Fibroblast of skin of left biceps (primary cell): ENCODE measurements around the gene TMEM150C.
A peak's percentile ranks its signal among the peaks of the same experiment; 100 is the strongest.
"Not testable (repeated sequence)": the region's sequence is repeated elsewhere in the genome, so short reads cannot be mapped to it uniquely, and the experiment has no call there.

ENCODE experiments used
- DNase-seq, 2 experiments: peaks; one replicate each; pipeline ENCODE4 v3.0.0-alpha.2; 2013; ENCODE audit warnings: low read depth in 2 of 2

The TMEM150C gene

GRCh38 chr4:82473621-82474164 is 88.1 kb downstream of the TMEM150C start:
- no peak for DNase-seq

DNA sequence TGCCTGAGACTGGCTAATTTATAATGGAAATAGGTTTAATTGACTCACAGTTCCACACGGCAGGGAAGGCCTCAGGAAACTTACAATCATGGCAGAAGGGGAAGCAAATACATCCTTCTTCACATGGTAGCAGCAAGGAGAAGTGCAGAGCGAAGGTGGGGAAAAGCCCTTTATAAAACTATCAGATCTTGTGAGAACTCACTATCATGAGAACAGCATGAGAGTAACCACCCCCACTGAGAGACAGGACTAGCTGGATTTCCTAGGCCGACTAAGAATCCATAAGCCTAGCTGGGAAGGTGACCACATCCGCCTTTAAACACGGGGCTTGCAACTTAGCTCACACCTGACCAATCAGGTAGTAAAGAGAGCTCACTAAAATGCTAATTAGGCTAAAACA is 88.7 kb downstream of the TMEM150C start:
- not testable (repeated sequence) for DNase-seq

DNA sequence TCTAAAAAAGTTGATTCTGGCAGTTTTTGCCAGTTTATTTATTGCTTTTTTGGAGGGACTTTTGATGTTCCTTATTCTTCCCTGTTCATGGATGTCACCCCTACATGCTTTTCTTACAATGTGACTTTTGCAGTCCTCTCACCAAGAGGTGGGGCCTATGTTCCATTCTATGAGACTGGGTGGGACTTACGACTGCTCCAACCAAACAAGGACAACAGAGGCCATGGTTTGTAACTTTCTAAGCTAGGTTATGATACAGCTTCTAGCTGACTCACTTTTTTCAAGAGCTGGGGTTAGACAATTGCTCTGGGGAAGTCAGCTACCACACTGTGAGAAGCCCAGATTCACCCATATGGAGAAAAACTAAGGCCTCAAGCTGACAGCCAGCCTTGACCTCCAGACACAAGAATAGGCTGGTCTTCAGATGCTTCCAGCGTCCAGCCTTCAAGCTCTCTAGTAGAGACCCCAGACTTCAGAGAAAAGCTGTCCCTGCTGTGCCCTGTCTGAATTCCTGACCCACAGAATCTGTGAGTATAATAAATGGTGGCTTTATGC is 91.9 kb downstream of the TMEM150C start:
- peak in 1 of 2 experiments; percentile 12 for DNase-seq

DNA sequence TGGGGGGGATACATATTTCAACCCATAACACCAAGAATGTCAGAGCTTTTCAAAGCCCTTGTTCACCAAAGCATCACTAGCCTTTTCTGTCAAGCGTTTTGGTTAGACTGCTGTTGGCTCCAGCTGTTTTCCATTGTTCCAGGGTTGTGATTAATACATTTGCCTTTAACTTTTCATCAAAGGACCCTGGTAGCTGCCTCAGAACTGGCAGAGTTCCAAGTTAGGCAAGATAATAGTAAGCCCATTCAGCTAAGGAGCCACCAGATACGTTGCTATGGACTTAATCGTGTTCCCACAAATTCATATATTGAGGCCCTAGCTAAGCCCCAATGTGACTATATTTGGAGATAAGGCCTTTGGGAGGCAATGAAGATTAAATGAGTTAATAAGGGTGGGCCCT is 94.3 kb downstream of the TMEM150C start:
- DNase-seq, result peak; percentile 24 to 29

DNA sequence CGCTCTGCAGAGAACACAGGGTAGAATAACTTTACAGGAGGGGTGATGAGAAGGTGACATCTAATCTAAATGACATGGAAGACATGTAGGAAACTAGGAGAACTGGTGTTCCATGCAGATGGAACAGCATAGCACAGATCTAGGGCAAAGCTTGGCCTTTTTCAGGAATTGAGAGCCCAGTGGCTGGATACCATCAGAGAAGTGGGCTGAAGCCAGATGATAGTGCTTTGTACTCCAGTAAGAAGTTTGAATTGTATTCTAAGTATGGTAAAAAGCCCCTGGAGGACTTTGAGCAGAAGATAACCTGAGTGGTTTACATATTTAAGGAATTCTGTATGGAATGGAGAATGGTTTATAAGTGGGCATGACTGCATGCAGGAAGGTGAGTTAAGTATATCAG is 98.6 kb downstream of the TMEM150C start:
- no peak for DNase-seq

- peak; percentile 55 to 69 for DNase-seq
Observed at GRCh38 chr4:82462415-82462831, 99.4 kb downstream of the TMEM150C start.

DNA sequence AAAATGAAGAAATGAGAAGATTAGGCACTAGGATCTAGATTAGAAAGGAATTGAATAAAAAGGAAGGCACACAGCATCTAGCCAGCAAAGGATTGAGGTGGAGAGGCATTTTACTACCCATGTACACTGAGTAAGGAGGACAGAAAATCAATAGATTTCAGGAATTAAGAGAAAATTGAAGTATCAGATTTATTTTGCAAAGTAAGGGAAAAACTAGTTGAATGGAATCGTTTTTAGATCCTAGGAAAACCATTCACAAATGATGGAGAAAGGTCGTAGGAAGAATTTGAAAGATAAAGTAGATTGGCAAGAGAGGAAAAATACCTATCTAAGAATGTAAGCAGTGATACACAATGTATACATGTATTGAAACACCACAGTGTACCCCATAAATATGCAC is 100.1 kb downstream of the TMEM150C start:
- DNase-seq, result no peak

- no peak for DNase-seq
Observed at GRCh38 chr4:82458729-82459128, 103.1 kb downstream of the TMEM150C start.

GRCh38 chr4:82457266-82457665 is 104.5 kb downstream of the TMEM150C start:
- no peak for DNase-seq

DNA sequence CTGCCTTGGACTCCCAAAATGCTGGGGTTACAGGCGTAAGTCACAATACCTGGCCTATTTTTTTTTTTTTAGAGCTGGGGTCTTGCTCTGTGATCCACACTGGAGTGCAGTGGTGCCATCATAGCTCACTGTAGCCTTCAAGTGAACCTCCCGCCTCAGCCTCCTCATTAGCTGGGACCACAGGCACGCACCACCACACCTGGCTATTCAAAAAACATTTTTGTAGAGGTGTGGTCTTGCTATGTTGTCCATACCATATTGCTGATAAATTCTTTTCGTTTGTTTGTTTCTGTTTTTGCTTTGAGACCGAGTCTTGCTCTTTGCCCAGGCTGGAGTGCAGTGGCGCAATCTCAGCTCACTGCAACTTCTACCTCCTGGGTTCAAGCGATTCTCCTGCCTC is 109.8 kb downstream of the TMEM150C start:
- DNase-seq, result no peak

DNA sequence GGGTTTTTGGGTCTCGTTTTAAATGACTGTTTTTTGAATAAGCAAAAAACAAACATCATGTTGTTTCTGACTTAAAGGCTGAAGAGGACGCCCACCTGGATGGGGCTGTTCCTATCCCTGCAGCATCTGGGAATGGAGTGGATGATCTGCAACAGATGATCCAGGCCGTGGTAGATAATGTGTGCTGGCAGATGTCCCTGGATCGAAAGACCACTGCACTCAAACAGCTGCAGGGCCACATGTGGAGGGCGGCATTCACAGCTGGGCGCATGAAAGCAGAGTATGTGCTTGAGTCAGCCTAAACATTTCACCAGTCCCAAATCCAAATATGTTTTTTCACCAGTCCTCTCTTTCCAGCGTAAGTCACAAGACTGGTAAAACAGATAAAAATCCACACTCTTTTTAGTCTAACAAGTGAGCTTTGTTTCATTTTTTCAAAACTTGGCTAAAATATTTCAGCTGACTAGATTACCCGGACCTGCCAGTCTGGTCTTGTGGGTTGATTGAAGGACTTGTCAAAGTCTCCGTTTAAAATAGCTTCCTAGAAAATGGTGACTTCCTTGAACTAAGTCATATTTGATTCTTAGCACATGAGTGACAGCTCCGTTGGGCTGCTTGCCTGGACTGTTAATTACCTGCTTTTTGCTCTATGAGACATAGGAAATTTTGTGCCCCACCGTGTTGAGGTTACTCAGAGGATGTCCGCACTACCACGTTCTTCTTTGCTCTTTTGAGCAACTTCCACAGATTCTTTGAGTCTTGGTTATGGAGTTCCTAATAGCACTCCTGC is 110.6 kb downstream of the TMEM150C start:
- no peak for DNase-seq

DNA sequence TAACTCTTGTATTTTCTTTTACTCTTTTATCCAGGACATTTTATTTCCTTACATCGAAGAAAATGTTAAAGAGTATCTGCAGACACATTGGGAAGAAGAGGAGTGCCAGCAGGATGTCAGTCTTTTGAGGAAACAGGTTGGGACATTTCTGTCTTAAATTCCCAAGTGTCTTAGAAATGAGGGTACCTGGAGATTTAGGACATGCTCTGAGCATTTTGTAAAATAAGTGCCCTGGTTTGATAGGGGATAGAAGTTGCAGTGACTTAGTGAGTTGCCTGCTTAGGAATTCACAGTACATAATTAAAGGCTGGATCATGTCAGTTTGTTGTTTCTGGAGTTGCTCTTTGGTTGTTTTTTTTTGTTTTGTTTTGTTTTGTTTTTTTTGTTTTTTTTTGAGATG is 113.9 kb downstream of the TMEM150C start:
- DNase-seq, result no peak

DNA sequence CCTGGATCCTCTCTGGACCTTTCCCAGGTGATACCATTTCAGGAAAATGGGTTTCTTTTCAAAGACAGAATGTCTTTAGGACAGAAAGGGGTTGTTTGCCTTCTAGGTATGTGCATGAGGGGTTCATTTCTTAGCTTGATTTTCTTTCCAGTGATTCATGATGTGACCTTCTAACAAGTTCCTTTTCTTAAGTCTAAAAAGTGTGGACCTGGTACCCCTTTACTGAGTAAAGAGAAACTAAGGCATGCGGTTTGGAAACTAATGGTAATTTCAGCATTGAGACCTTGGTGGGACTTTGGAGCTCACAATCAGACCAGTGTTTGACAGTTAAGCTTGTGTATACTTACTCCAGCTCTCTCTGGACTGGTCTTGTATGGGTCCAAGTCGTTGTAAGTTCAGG is 122.7 kb downstream of the TMEM150C start:
- DNase-seq, result no peak

DNA sequence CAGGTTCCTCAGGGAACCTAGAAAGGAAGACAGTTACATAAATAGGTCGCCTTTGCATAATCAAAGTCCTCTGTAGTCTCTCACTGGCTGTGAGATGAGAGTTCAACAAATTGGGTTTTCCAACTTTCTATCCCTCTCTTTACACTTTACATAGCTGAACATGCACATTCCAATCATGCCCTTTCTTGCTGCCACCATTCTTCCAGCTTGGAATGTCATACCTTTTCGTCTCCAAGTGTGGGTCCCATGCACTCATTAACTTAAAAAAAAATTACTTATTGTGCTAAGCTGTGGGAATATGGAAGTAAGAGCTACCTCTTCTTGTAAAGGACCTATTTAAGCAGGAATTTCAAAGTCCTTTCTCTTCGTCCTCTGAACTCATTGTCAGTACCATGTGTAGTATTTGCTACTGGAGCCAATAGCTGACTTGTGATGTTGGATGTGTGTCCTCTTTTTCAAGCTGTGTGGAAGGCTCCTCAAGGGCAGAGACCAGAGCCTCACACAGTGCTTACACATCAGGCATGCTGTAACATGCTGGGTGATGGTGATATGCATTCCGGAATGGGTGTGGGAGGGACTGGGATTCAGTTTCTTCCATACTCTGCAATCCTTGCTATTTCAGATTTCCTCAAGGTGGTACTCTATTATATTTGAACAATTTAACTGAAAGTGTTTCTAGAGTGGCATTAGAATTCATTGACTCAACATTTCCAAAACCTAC is 124.3 kb downstream of the TMEM150C start:
- DNase-seq, result no peak

DNA sequence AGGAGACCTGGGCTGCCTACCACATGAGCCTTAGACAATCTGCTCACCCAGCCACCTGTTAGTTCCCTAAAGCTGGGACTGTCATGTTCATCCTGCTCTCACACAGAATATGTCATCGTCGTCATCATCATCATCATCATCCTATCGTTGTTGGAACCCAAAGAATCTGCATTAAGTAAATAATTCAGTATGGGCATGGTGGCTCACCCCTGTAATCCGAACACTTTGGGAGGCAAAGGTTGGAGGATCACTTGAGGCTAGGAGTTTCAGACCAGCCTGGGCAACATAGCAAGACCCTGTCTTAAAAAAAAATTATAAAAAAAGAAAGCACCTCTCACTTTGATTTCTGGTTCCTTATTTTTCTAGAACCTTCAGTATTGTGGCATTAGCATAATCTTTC is 125.0 kb downstream of the TMEM150C start:
- no peak for DNase-seq

DNA sequence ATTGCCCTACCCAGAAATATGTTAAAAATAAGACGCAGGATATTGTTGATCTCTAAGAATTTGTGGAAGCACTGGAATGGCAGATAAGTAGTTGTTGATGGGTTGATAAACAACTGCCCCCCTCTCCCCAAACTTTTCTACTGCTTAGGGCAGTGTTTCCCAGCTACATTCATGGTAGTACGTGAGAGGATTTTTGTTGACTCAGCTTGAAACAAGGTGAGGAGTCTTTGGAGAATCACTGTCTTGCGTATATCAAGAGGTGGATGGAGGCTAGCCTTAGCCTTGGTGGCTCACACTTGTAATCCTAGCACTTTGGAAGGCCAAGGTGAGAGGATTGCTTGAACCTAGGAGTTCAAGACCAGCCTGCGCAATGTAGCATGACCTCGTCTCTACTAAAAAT is 125.7 kb downstream of the TMEM150C start:
- DNase-seq, result no peak

DNA sequence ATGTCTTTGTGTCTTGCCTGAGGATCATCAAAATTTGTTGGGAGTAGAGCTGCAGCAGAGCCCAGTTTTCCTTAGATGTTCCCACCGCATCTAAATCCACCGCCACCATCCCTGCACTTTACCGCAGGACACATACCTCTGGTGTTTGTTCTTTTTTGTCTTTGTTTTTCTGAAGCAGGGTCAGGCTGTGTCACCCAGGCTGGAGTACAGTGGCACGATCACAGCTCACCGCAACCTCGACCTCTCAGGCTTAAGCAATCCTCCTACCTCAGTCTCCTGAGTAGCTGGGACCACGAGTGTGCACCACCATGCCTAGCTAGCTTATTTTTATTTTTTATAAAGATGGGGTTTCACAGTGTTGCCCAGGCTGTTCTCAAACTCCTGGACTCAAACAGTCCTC is 126.8 kb downstream of the TMEM150C start:
- no peak for DNase-seq

GRCh38 chr4:82433791-82434190 is 128.0 kb downstream of the TMEM150C start:
- DNase-seq, result no peak
